ELF-1 (cell line): ENCODE measurements around the gene ADGRB3.

Experiments used
- DNase-seq: peaks from one replicate; pipeline ENCODE4 v3.0.0-alpha.2; 2016; ENCODE audit warnings: low read depth, low spot score

ADGRB3 gene

DNA sequence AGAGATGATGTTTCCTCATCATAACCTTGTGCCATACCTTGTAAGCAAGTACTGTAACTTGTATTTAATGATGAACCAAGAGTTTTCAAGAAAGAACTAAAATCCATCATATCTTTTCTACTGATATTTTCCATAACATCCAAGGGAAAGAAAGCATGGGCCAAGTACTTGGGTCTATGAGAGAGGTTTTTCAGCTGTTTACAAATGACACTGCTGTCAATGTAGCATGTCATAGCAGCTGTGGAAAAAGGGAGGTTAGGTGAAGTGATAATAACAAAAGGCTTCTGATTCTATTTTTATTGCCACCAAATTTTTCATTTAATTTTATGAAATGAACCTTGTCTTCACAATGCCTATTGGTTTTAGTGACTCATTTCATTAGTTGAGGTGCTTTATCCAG is 679.4 kb downstream of the ADGRB3 start:
- DNase-seq: no peak

DNA sequence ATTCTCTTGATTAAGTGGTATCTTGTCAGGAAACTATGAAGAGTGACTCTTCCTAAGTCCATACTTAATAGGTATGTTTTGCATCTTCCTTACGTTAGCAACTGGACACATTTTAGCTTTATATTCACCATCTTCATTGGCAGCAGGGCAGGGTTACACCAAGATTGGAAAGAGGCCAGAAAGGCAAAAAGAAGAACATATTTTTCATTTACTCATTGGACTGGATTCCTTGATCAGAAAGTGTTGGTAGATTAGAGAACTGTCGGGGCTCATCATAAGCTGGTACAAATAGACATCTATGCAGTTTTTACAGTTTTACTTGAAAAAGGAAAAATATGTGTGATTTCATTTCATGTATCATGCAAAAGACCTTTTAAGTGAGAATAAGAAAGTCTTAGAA is 696.8 kb downstream of the ADGRB3 start:
- no peak for DNase-seq

GRCh38 chr6:69337311-69337710 is 702.2 kb downstream of the ADGRB3 start:
- DNase-seq: no peak

DNA sequence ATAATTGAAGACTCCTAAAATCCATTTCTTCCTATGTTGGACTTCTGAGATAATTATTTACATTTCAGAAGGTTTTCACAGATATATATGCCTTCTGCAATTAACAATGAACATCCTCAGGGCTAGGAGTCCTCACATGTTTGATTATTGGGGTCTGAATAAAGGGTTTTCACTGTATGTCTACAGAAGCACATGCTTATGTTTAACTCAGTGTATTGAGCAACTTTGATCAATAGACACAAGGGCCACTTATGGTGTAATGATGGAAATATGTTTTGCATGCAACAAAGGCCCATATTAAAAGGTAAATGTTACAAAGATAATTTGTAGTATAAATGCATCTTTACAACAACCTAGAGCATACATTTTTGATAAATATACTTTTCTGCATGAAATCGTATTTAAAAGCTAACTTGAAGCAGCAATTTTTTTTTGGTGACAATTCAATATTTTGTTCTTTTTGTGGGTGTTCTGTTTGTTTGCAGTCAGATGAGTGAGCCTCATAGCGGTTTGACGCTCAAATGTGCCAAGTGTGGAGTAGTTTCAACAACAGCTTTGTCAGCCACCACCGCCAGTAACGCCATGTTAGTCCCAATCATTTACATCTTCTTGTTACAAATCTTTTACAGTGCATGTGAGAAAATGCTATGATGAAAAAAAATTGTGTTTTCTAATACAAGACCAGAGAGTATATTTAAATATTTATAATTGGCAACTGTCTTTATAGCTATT is 703.5 kb downstream of the ADGRB3 start:
- no peak for DNase-seq

DNA sequence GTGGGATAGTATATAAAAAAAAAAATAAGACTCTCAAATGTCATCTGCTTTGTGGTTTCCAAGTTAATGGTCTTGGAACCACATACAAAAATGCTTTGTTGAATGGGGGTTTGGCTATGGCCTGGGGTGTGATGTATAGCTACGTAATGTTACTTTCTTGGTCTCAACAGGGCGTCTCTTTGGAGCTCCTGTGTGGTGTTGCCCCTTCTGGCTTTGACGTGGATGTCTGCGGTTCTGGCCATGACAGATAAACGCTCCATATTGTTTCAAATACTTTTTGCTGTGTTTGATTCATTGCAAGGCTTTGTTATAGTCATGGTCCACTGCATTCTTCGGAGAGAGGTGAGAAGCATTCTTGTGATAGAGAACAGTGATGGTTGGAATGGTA is 704.1 kb downstream of the ADGRB3 start:
- DNase-seq: no peak

GRCh38 chr6:69340196-69340595 is 705.1 kb downstream of the ADGRB3 start:
- DNase-seq: no peak

GRCh38 chr6:69343851-69344250 is 708.8 kb downstream of the ADGRB3 start:
- DNase-seq: no peak

- no peak for DNase-seq
Measured at GRCh38 chr6:69349771-69350170, 714.7 kb downstream of the ADGRB3 start.

DNA sequence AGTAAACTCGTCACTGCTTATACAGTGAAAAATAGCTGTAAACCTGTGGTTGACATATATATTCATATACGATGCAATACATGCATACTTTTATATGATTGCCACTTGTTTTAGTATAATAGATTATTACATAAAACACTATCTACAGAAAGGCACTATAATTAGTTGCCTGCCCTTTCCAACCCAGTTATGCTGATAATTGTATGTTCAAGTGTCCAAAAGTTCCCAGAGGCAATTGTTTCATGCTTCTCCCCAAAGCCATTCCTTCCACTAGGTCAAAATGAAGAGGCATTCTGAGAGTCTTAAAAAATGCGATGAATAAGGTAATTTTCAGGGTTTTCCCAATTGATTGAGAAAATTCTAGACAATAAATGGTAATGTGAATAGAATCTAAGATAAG is 727.1 kb downstream of the ADGRB3 start:
- DNase-seq: no peak

DNA sequence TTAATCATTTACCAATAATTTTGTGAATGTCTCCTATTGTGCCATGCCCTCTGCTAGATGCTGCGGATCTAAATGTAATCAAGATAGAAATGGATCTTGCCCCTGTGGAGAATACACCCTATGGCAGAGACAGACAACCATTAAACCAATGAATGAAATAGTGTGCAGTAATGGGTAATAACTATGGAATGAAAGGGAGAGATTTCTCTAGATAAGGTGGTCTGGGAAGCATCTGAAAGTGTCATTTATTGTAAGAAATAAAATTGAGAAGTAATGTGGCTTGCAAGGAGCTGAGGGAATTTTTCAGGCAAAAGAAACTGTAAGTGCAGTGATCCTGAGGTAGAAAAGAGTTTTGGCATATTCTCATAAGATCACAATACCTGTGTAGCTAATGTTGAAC is 731.7 kb downstream of the ADGRB3 start:
- DNase-seq: no peak

DNA sequence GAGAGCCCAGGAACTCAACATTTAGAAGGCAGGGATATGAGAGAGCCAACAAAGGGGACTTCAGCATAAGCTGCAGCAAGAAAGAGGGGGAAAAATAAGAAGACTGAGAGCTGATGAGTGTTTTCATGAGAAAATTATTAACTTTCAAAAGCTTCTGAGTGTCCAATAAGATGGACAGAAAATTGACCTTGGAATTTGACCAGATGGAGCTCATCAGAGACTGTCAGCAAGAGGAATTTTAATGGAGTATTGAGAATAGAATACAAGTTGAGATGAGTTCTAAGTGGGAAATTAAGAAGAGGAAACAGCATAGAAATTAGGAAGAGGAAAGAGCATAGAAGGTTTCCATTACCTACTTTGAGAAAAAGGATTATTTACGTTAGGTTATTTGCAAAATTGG is 733.5 kb downstream of the ADGRB3 start:
- DNase-seq: no peak

DNA sequence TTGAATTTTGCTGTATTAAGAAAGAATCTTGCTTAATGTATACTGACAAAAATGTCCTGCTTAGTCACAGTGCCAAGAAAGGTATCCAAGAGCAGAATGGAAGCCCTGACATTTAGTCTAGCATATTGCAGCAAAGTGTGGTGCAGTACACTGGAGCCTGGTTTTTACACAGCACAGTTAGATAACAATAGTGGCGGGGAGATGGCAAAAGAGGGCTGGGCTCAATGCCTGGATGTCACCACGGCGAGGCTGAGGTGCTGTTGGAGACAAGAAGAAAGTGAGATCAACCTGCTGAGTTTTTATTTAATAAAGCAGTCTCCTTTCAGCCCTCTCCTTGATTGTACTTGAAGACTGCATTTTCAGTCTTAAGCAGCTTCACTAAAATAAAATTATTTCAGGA is 735.7 kb downstream of the ADGRB3 start:
- no peak for DNase-seq

GRCh38 chr6:69378326-69378725 is 743.2 kb downstream of the ADGRB3 start:
- no peak for DNase-seq

DNA sequence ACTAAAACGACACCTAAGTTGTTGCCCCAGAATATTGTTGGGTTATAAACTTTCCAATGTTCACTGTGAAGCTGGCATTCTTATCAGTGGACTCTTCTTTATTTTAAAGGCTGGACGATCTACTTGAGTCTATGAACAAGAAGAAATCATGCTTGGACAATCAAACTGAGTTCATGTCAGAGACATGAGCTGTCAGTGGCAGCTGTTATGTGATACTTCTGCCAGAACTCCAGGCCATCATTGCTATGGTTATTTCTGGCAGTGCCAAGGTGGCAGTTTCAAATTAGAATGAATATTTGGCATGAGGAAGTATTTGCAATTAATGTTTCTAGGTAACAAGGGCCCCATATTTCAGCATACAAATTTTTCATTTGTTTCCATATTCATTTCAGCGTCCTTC is 744.4 kb downstream of the ADGRB3 start:
- DNase-seq: no peak

DNA sequence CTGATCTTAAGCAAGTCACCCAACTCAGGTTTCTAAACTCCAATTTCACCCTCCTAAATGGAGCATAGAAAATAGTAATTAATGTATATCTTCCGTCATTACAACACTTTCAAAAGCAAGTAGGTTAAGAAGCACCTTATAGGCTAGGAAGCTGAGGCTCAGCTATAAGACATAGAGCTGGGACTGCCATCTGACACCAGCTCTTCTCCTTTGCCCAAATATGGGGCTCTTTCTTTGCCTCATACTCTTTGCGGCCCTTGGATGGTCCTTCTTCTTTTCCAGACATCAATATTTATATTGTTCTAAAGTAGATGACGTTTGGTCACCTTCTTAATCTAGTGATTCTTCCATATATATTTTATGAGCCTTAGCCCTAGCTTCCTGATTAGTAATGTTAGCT is 748.5 kb downstream of the ADGRB3 start:
- DNase-seq: no peak

DNA sequence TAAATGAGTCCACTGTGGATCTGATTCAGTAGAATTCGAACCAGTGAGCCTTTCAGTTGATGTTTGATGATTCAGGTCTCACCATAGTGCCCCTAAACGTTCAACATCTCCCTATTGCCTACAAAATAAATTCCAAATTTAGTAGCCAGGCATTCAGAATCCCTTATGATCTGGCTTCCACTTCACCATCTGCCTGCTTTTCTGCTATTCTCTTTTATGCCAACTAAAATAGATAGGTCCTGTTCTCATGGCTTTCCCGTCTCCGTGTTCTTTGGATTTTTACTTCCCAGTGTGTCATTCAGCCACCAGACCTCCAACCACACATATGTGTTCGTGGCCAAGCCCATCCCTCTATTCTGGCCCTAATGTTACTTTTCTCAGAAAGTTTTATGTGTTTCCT is 751.3 kb downstream of the ADGRB3 start:
- no peak for DNase-seq

- DNase-seq: no peak
Measured at GRCh38 chr6:69390125-69390524, 755.0 kb downstream of the ADGRB3 start.

- no peak for DNase-seq
Measured at GRCh38 chr6:69391106-69391505, 756.0 kb downstream of the ADGRB3 start.

DNA sequence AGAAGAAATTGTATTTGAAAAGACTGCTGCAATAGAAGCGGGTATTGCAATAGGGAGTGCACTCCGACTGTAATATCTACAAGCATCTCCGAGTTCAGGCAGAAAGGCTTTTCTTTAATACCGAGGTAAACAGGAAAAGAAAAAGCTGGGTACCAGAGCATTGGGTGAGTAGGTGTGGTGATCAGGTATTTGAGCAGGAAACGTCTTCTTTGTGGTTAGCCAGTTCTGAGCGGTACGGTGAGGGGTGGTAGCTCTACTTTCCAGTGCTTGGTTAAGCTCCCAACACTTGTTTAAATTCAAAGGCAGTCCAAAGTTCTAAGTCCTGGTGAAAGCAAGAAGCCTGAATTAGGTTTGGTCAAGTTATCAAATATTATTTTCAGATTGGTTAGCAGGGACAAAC is 757.7 kb downstream of the ADGRB3 start:
- no peak for DNase-seq

GRCh38 chr6:69398311-69398710 is 763.2 kb downstream of the ADGRB3 start:
- DNase-seq: no peak

- DNase-seq: no peak
Measured at GRCh38 chr6:69398729-69399128, 763.6 kb downstream of the ADGRB3 start.

GRCh38 chr6:69408886-69409285 is 773.8 kb downstream of the ADGRB3 start:
- no peak for DNase-seq

GRCh38 chr6:69416776-69417175 is 781.7 kb downstream of the ADGRB3 start:
- DNase-seq: no peak

DNA sequence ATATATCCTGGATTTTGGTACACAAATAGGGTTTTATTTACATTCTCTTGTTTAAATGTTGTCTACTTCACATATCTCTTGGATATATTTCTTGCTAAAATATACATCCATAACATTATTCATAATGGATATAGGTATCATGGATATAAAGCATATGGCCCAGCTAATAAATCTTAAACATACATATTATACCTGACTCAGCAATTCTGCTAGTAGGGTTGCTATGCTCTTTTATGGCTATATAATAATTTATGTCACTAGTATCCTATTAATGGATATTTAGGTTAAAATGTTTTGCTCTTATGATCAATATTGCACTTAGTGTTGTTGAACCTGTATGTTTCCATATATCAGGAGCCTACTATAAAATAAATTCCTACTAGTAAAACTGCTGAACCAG is 786.2 kb downstream of the ADGRB3 start:
- no peak for DNase-seq
